ENCODE results near the gene TMEM175. TPM values are rescaled to one million over a fixed set of nuclear protein-coding genes. Genes with fewer than 3 reads are reported as not detected.

Gene TMEM175
- total RNA-seq, 5 donors from 2014 or later (not counting 1 experiment from before 2014, with no cell fraction given), result 44.3 to 60.9 (median 53.0) TPM

GRCh38 chr4:891747-892146 is 40.5 kb upstream of the TMEM175 start:
- Histone ChIP-seq H3K4me1 (ENCODE audit: control insufficient read depth in 1 of 2, extremely low read depth in 1 of 2, insufficient read depth in 2 of 2, low read length in 2 of 2) (no peaks in the 10 kb centered on the region), H3K36me3 (ENCODE audit: control insufficient read depth in 2 of 2, extremely low read depth in 1 of 2, insufficient read depth in 1 of 2, low read length in 1 of 2) (peaks cover 30 to 57% of the 10 kb centered on the region in 2 donors), H3K4me3 (ENCODE audit: control insufficient read depth in 1 of 2, extremely low read depth in 1 of 2, low read length in 1 of 2) (no peak overlapping the region), H3K27ac (ENCODE audit: low read length) (no peak overlapping the region), H3K9me3 (no peaks in the 10 kb centered on the region), H3K27me3 (replicated peaks in 1 of 2; ENCODE audit: control insufficient read depth in 2 of 2, extremely low read depth in 1 of 2, insufficient read depth in 2 of 2, low read length in 1 of 2) (no peaks in the 10 kb centered on the region)
- POLR2A ChIA-PET, result no interaction called here
- Mint-ChIP-seq H3K4me1 (peaks cover 0 to 9% (median 2%) of the 10 kb centered on the region in 3 donors), H3K27ac (no peak overlapping the region), H3K9me3 (no peaks in the 10 kb centered on the region), H3K4me3 (no peak overlapping the region), H3K36me3 (peaks cover 22% of the 10 kb centered on the region), H3K27me3 (no peaks in the 10 kb centered on the region)
- CTCF ChIA-PET, result no interaction called here
- WGBS (ENCODE audit: insufficient coverage), result 93% methylated on average over 8 of the region's 10 CpGs
- ATAC-seq (replicated peaks in 1 of 4) (peak in 1 of 4 experiments; percentile 12), DNase-seq (peak in 1 of 35 experiments; percentile 19)

- POLR2A ChIA-PET, result no interaction called here
- no peak for ATAC-seq (replicated peaks in 1 of 4)
- peaks cover 33 to 66% of the 10 kb centered on the region in 2 donors for H3K36me3 ChIP-seq (ENCODE audit: control insufficient read depth in 2 of 2, extremely low read depth in 1 of 2, insufficient read depth in 1 of 2, low read length in 1 of 2)
Measured at GRCh38 chr4:892780-893179, 39.5 kb upstream of the TMEM175 start.

GRCh38 chr4:893276-893994 is 38.8 kb upstream of the TMEM175 start:
- H3K27ac Mint-ChIP-seq, result no peak overlapping the region
- no peaks in the 10 kb centered on the region for H3K9me3 Mint-ChIP-seq
- DNase-seq, result no peak
- ChIA-PET CTCF (no interaction called here), POLR2A (no interaction called here)
- peaks cover 0 to 6% (median 0%) of the 10 kb centered on the region in 3 donors for H3K4me1 Mint-ChIP-seq
- H3K27me3 Mint-ChIP-seq, result no peaks in the 10 kb centered on the region
- Histone ChIP-seq H3K27ac (ENCODE audit: low read length) (no peak overlapping the region), H3K4me3 (ENCODE audit: control insufficient read depth in 1 of 2, extremely low read depth in 1 of 2, low read length in 1 of 2) (no peak overlapping the region), H3K36me3 (ENCODE audit: control insufficient read depth in 2 of 2, extremely low read depth in 1 of 2, insufficient read depth in 1 of 2, low read length in 1 of 2) (peaks cover 35 to 67% of the 10 kb centered on the region in 2 donors), H3K27me3 (replicated peaks in 1 of 2; ENCODE audit: control insufficient read depth in 2 of 2, extremely low read depth in 1 of 2, insufficient read depth in 2 of 2, low read length in 1 of 2) (no peaks in the 10 kb centered on the region), H3K4me1 (ENCODE audit: control insufficient read depth in 1 of 2, extremely low read depth in 1 of 2, insufficient read depth in 2 of 2, low read length in 2 of 2) (no peaks in the 10 kb centered on the region), H3K9me3 (no peaks in the 10 kb centered on the region)
- over 99% methylated on average over 18 of the region's 41 CpGs for WGBS (ENCODE audit: insufficient coverage)
- no peak overlapping the region for H3K4me3 Mint-ChIP-seq
- no peak for ATAC-seq (replicated peaks in 1 of 4)
- H3K36me3 Mint-ChIP-seq, result peaks cover 12% of the 10 kb centered on the region

More at GRCh38 chr4:892780-893179, 39.5 kb upstream of the TMEM175 start:
- H3K27me3 ChIP-seq (replicated peaks in 1 of 2; ENCODE audit: control insufficient read depth in 2 of 2, extremely low read depth in 1 of 2, insufficient read depth in 2 of 2, low read length in 1 of 2), result no peaks in the 10 kb centered on the region
- Mint-ChIP-seq H3K27me3 (no peaks in the 10 kb centered on the region), H3K4me1 (peaks cover 0 to 9% (median 0%) of the 10 kb centered on the region in 3 donors), H3K27ac (no peak overlapping the region), H3K4me3 (no peak overlapping the region), H3K9me3 (no peaks in the 10 kb centered on the region), H3K36me3 (peaks cover 17% of the 10 kb centered on the region)
- no peak overlapping the region for H3K4me3 ChIP-seq (ENCODE audit: control insufficient read depth in 1 of 2, extremely low read depth in 1 of 2, low read length in 1 of 2)
- H3K4me1 ChIP-seq (ENCODE audit: control insufficient read depth in 1 of 2, extremely low read depth in 1 of 2, insufficient read depth in 2 of 2, low read length in 2 of 2), result no peaks in the 10 kb centered on the region
- DNase-seq, result no peak
- no peaks in the 10 kb centered on the region for H3K9me3 ChIP-seq
- CTCF ChIA-PET, result no interaction called here
- 95% methylated on average over 7 of the region's 10 CpGs for WGBS (ENCODE audit: insufficient coverage)
- H3K27ac ChIP-seq (ENCODE audit: low read length), result no peak overlapping the region

- no peaks in the 10 kb centered on the region for H3K9me3 Mint-ChIP-seq
- Histone ChIP-seq H3K4me1 (ENCODE audit: control insufficient read depth in 1 of 2, extremely low read depth in 1 of 2, insufficient read depth in 2 of 2, low read length in 2 of 2) (no peaks in the 10 kb centered on the region), H3K27me3 (replicated peaks in 1 of 2; ENCODE audit: control insufficient read depth in 2 of 2, extremely low read depth in 1 of 2, insufficient read depth in 2 of 2, low read length in 1 of 2) (no peaks in the 10 kb centered on the region), H3K36me3 (ENCODE audit: control insufficient read depth in 2 of 2, extremely low read depth in 1 of 2, insufficient read depth in 1 of 2, low read length in 1 of 2) (peaks cover 36 to 63% of the 10 kb centered on the region in 2 donors), H3K9me3 (no peaks in the 10 kb centered on the region), H3K27ac (ENCODE audit: low read length) (no peak overlapping the region), H3K4me3 (ENCODE audit: control insufficient read depth in 1 of 2, extremely low read depth in 1 of 2, low read length in 1 of 2) (no peak overlapping the region)
- no peak overlapping the region for H3K4me3 Mint-ChIP-seq
- no peaks in the 10 kb centered on the region for H3K27me3 Mint-ChIP-seq
- no peak overlapping the region for H3K27ac Mint-ChIP-seq
- WGBS (ENCODE audit: insufficient coverage), result 97% methylated on average over 34 of the region's 40 CpGs
- ChIA-PET CTCF (no interaction called here), POLR2A (no interaction called here)
- H3K4me1 Mint-ChIP-seq, result peaks cover under 1 to 6% (median 2%) of the 10 kb centered on the region in 3 donors
- ATAC-seq (replicated peaks in 1 of 4) (no peak), DNase-seq (no peak)
- peaks cover 14% of the 10 kb centered on the region for H3K36me3 Mint-ChIP-seq
Measured at GRCh38 chr4:893995-894705, 38.1 kb upstream of the TMEM175 start.

- Histone ChIP-seq H3K4me3 (ENCODE audit: control insufficient read depth in 1 of 2, extremely low read depth in 1 of 2, low read length in 1 of 2) (no peak overlapping the region), H3K27me3 (replicated peaks in 1 of 2; ENCODE audit: control insufficient read depth in 2 of 2, extremely low read depth in 1 of 2, insufficient read depth in 2 of 2, low read length in 1 of 2) (no peaks in the 10 kb centered on the region), H3K36me3 (ENCODE audit: control insufficient read depth in 2 of 2, extremely low read depth in 1 of 2, insufficient read depth in 1 of 2, low read length in 1 of 2) (peaks cover 40 to 51% of the 10 kb centered on the region in 2 donors), H3K4me1 (ENCODE audit: control insufficient read depth in 1 of 2, extremely low read depth in 1 of 2, insufficient read depth in 2 of 2, low read length in 2 of 2) (no peaks in the 10 kb centered on the region), H3K27ac (ENCODE audit: low read length) (no peak overlapping the region), H3K9me3 (no peaks in the 10 kb centered on the region)
- no peak for DNase-seq
- no peak for ATAC-seq (replicated peaks in 1 of 4)
- no peaks in the 10 kb centered on the region for H3K9me3 Mint-ChIP-seq
- no peaks in the 10 kb centered on the region for H3K27me3 Mint-ChIP-seq
- ChIA-PET CTCF (no interaction called here), POLR2A (no interaction called here)
- no peak overlapping the region for H3K4me3 Mint-ChIP-seq
- WGBS (ENCODE audit: insufficient coverage), result 96% methylated on average over 8 of the region's 16 CpGs
- H3K4me1 Mint-ChIP-seq, result peaks cover 2 to 6% (median 4%) of the 10 kb centered on the region in 3 donors
- no peak overlapping the region for H3K27ac Mint-ChIP-seq
- H3K36me3 Mint-ChIP-seq, result peaks cover 25% of the 10 kb centered on the region
Measured at GRCh38 chr4:895596-895995, 36.7 kb upstream of the TMEM175 start.

GRCh38 chr4:896216-896615 is 36.0 kb upstream of the TMEM175 start:
- ChIA-PET POLR2A (no interaction called here), CTCF (no interaction called here)
- peaks cover 2 to 6% (median 4%) of the 10 kb centered on the region in 3 donors for H3K4me1 Mint-ChIP-seq
- 95% methylated on average over 4 of the region's 13 CpGs for WGBS (ENCODE audit: insufficient coverage)
- Histone ChIP-seq H3K36me3 (ENCODE audit: control insufficient read depth in 2 of 2, extremely low read depth in 1 of 2, insufficient read depth in 1 of 2, low read length in 1 of 2) (peaks cover 33 to 54% of the 10 kb centered on the region in 2 donors), H3K4me3 (ENCODE audit: control insufficient read depth in 1 of 2, extremely low read depth in 1 of 2, low read length in 1 of 2) (no peak overlapping the region), H3K9me3 (no peaks in the 10 kb centered on the region), H3K27me3 (replicated peaks in 1 of 2; ENCODE audit: control insufficient read depth in 2 of 2, extremely low read depth in 1 of 2, insufficient read depth in 2 of 2, low read length in 1 of 2) (no peaks in the 10 kb centered on the region), H3K4me1 (ENCODE audit: control insufficient read depth in 1 of 2, extremely low read depth in 1 of 2, insufficient read depth in 2 of 2, low read length in 2 of 2) (no peaks in the 10 kb centered on the region), H3K27ac (ENCODE audit: low read length) (no peak overlapping the region)
- DNase-seq (no peak), ATAC-seq (replicated peaks in 1 of 4) (no peak)
- H3K27me3 Mint-ChIP-seq, result no peaks in the 10 kb centered on the region
- peaks cover 26% of the 10 kb centered on the region for H3K36me3 Mint-ChIP-seq
- no peak overlapping the region for H3K4me3 Mint-ChIP-seq
- H3K9me3 Mint-ChIP-seq, result no peaks in the 10 kb centered on the region
- no peak overlapping the region for H3K27ac Mint-ChIP-seq
